ENCODE data around the gene CD82.

DNA sequence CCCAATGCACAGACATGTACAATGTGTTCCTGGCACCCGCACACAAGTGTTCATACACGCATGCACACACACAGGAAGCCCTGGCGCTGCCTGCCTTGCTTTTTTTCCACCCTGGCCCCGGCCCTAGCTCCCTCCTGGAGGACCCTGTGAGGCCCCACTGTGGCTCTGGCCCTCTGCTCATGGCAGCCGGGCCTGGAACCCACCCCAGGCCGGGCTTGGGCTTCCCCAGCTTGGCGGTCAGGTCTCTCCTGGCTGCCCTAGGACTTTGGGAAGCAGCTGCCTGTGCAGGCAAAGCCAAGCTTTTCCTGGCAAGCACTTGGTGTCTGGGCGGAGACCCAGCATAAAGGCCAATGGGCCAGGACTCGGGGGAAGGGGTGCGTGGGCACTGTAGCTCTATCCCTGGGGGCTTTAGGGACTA lies 30.5 kb downstream of the CD82 start:
- no peak for TF ChIP-seq CTCF (conservative IDR thresholded peaks at IDR 0.05)
- no peak for TF ChIP-seq ZFX (IDR thresholded peaks at IDR 0.05)
